K562 (cell line): ENCODE data around the gene ZMYM4. TPM values are rescaled to one million over a fixed set of nuclear protein-coding genes. Genes with fewer than 3 reads are reported as not detected.

Experiments
- ATAC-seq: fragments of 200-7000 bp; cut with Tn5 transposase; 3 replicates; pipeline ENCODE4 v1.9.1; 2020; ENCODE audit warnings: moderate library complexity
- BruUV-seq: library from RNA; stranded (reverse); fragments of 400-500 nt; replicated peaks from 2 replicates; lab custom pipeline; 2021; lab: Mats Ljungman, UMichigan
- CTCF ChIA-PET: fragments of 300-600 bp; formaldehyde crosslinking; extraction: SDS; loops from one replicate; lab custom pipeline; 2021; ENCODE audit warnings: low intra/inter-chr PET ratio; lab: Yijun Ruan, JAX
- POLR2A ChIA-PET: fragments of 300-600, 350-650 bp; sonication (Branson Sonifier 250); formaldehyde crosslinking; extraction: SDS; loops from one replicate; lab custom pipeline; 2021; ENCODE audit warnings: antibody characterized with exemption, inconsistent platforms; lab: Yijun Ruan, JAX
- DNase-seq, 4 experiments: peaks; one replicate each; pipeline versions ENCODE4 v3.0.0 to v3.0.0-alpha.2; 2011 to 2018; ENCODE audit warnings: low spot score in 3 of 4, mixed read lengths in 3 of 4; ENCODE audit errors: extremely low read depth in 1 of 4
- FAIRE-seq: peaks from 2 replicates; lab custom pipeline; 2011; peaks lifted over from hg19 to GRCh38; lab: Jason Lieb, UNC
- H2AFZ ChIP-seq: 2 replicates; pipeline ENCODE4 v1.6.0; 2011; ENCODE audit warnings: low read depth, low read length, control low read depth, inconsistent platforms
- H3K27ac ChIP-seq: fragments of 200-600 bp; 3 replicates; pipeline ENCODE4 v1.8.0; 2011; ENCODE audit warnings: low read depth, mild to moderate bottlenecking, control low read depth, inconsistent platforms, low read length, moderate library complexity, mixed read lengths; ENCODE audit errors: extremely low read depth
- H3K27me3 ChIP-seq, 2 experiments: fragments of 300-600 bp in 1 of 2; 2 replicates in 1 of 2; 3 replicates in 1 of 2; pipeline versions ENCODE4 v1.6.0 to v1.8.0; 2011; ENCODE audit warnings: inconsistent platforms in 2 of 2, low read length in 2 of 2, mild to moderate bottlenecking in 1 of 2, mixed read lengths in 1 of 2, moderate library complexity in 1 of 2; ENCODE audit not compliant: control insufficient read depth in 2 of 2, insufficient read depth in 2 of 2
- H3K36me3 ChIP-seq: fragments of 300-600 bp; 3 replicates; pipeline ENCODE4 v1.8.0; 2011; ENCODE audit warnings: mild to moderate bottlenecking, low read length, inconsistent platforms; ENCODE audit not compliant: control insufficient read depth, insufficient read depth
- H3K4me1 ChIP-seq, 2 experiments: fragments of 200-600 bp in 1 of 2; replicated peaks in 1 of 2; 2 replicates in 1 of 2; 3 replicates in 1 of 2; pipeline versions ENCODE4 v1.5.1 to v1.8.0; 2011; ENCODE audit warnings: inconsistent platforms in 2 of 2, low read length in 2 of 2, mild to moderate bottlenecking in 1 of 2, mixed read lengths in 1 of 2, moderate library complexity in 1 of 2; ENCODE audit not compliant: control insufficient read depth in 2 of 2, insufficient read depth in 2 of 2
- H3K4me2 ChIP-seq: 2 replicates; pipeline ENCODE4 v1.6.1; 2011; ENCODE audit warnings: low read length, control low read depth, inconsistent platforms, mixed read lengths; ENCODE audit not compliant: insufficient read depth
- H3K4me3 ChIP-seq: fragments of 200-600 bp; sonication (generic), shearing (Covaris generic); 2 replicates; pipeline ENCODE4 v1.5.1; 2016; ENCODE audit warnings: control low read depth, inconsistent platforms
- H3K79me2 ChIP-seq: fragments of 200-600 bp; 3 replicates; pipeline ENCODE4 v1.8.0; 2011; ENCODE audit warnings: low read length, inconsistent platforms; ENCODE audit not compliant: control insufficient read depth, insufficient read depth
- H3K9ac ChIP-seq, 2 experiments: 2 replicates each; pipeline versions ENCODE4 v1.6.0 to v1.6.1; 2011; ENCODE audit warnings: low read depth in 2 of 2, low read length in 2 of 2, control low read depth in 1 of 2, inconsistent platforms in 1 of 2, mild to moderate bottlenecking in 1 of 2, mixed read lengths in 1 of 2; ENCODE audit not compliant: insufficient read depth in 1 of 2
- H3K9me1 ChIP-seq: one replicate; pipeline ENCODE4 v1.6.0; 2011; ENCODE audit warnings: inconsistent platforms, mild to moderate bottlenecking, low read length, moderate library complexity; ENCODE audit not compliant: control insufficient read depth, insufficient read depth
- H3K9me3 ChIP-seq: replicated peaks from 2 replicates; pipeline ENCODE4 v1.5.1; 2011; ENCODE audit warnings: low read depth, low read length, inconsistent platforms; ENCODE audit not compliant: control insufficient read depth, insufficient read depth
- H4K20me1 ChIP-seq: replicated peaks from 2 replicates; pipeline ENCODE4 v1.6.1; 2011; ENCODE audit warnings: low read length, inconsistent platforms, mixed read lengths; ENCODE audit not compliant: control insufficient read depth, insufficient read depth
- FOXK2 ChIP-seq, 2 experiments: fragments of 450-650 bp; IDR thresholded peaks in 1 of 2; conservative IDR thresholded peaks in 1 of 2; 2 replicates each; pipeline ENCODE4 v1.6.1; 2016; ENCODE audit warnings: low read depth in 2 of 2, mild to moderate bottlenecking in 1 of 2
- GTF2B ChIP-seq: IDR thresholded peaks from 2 replicates; pipeline ENCODE4 v1.6.1; 2011; ENCODE audit not compliant: insufficient read length; ENCODE audit errors: extremely low read depth
- HDAC1 ChIP-seq, 2 experiments: fragments of 450-650 bp; IDR thresholded peaks; 2 replicates each; pipeline ENCODE4 v1.6.1; 2016 to 2017; ENCODE audit warnings: inconsistent platforms in 1 of 2, mild to moderate bottlenecking in 1 of 2, moderate library complexity in 1 of 2
- HOXB6 ChIP-seq: fragments of 250-450 bp; sonication (Bioruptor Pico); IDR thresholded peaks from 2 replicates; pipeline ENCODE4 v1.5.1; 2022; ENCODE audit warnings: mild to moderate bottlenecking, borderline replicate concordance
- ZNF140 ChIP-seq: fragments of 250-450 bp; sonication (Bioruptor Pico); IDR thresholded peaks from 2 replicates; pipeline ENCODE4 v1.8.0; 2021; ENCODE audit warnings: moderate library complexity, mild to moderate bottlenecking, inconsistent platforms
- ZNF143 ChIP-seq: sonication (generic); formaldehyde crosslinking; IDR thresholded peaks from 2 replicates; pipeline ENCODE4 v1.9.0; 2022; ENCODE audit warnings: mild to moderate bottlenecking, missing genetic modification reagents
- WGBS: fragments of 100-300 bp; shearing (Covaris generic); methylation state at CpG from one replicate; pipeline ENCODE4 v1.1.6; 2016; ENCODE audit warnings: low coverage, mixed read lengths; ENCODE audit not compliant: insufficient coverage; ENCODE audit errors: missing lambda C conversion rate; 5-methylcytosine and 5-hydroxymethylcytosine counted together
- in situ Hi-C: fragments of 300-500 bp; cut with MboI; formaldehyde crosslinking; loops from 4 replicates; pipeline ENCODE4 v1.15.0; 2018; ENCODE audit warnings: inconsistent platforms, mixed read lengths
- intact Hi-C: fragments of 100-400 bp; cut with micrococcal nuclease; formaldehyde crosslinking; loops from 2 replicates; pipeline ENCODE4 v1.14.2; 2022
- polyA plus RNA-seq, 8 experiments: library from polyadenylated mRNA; depleted of rRNA in 4 of 8; stranded (reverse) in 5 of 8; unstranded in 3 of 8; fragments of >200 nt; fragmentation: Nextera tagmentation in 2 of 8; fragmentation: Illumina TruSeq in 1 of 8; extraction: Ambion mirVana in 2 of 8; extraction: Trizol in 1 of 8; gene quantifications; 2 replicates each; pipeline versions ENCODE4 v1.2.1 to v1.2.3, GENCODE V29; 2011 to 2014; ENCODE audit warnings: inconsistent platforms in 1 of 8, missing spikeins in 1 of 8
- total RNA-seq, 7 experiments: library from RNA; depleted of rRNA in 6 of 7; stranded (reverse); fragments of >200 nt in 6 of 7; fragmentation: Illumina TruSeq in 2 of 7; extraction: Trizol in 2 of 7; gene quantifications; 2 replicates each; pipeline versions ENCODE4 v1.2.1 to v1.2.3, GENCODE V29; 2011 to 2021; ENCODE audit warnings: low replicate concordance in 1 of 7

The ZMYM4 gene
- total and polyA plus RNA-seq, 9 of the 15 experiments (the other 6 are each of a cell fraction or from before 2014, with no cell fraction given) = 15.2 to 77.2 (median 63.3) TPM

- H3K9me1 ChIP-seq = no peaks in the 10 kb centered on the region
- H3K9me3 ChIP-seq = 0 out of 2 replicates have a peak, but pooled peaks cover 3% of the 10 kb centered on the region
- ChIA-PET CTCF (no interaction called here), POLR2A (interaction anchor here (0.7 kb wide), 1 partner anchor 32 kb away, joined by 4 read pairs; no protein-coding TSS in a partner anchor)
- 89% methylated on average over 2 of the region's 2 CpGs for WGBS
- intact Hi-C loops = no loop called here
- H3K27ac ChIP-seq = no peak overlapping the region
- no peaks in the 10 kb centered on the region for H4K20me1 ChIP-seq
- in situ Hi-C loops = no loop called here
- H2AFZ ChIP-seq = no peak overlapping the region
- no peaks in the 10 kb centered on the region for H3K79me2 ChIP-seq
- TF ChIP-seq GTF2B (no peak), HDAC1 (IDR thresholded peaks at IDR 0.05) (no peak), HOXB6 (CRISPR knock-in tag) (no peak), ZNF143 (CRISPR knock-in tag) (no peak), FOXK2 (conservative IDR thresholded peaks at IDR 0.05 in 1 of 2, IDR thresholded peaks at IDR 0.05 in 1 of 2; ENCODE audit: low read depth in 2 of 2) (no peak), ZNF140 (no peak)
- peaks cover 44% of the 10 kb centered on the region for H3K36me3 ChIP-seq
- no peaks in the 10 kb centered on the region for H3K4me1 ChIP-seq
- H3K4me2 ChIP-seq = no peak overlapping the region
- no peak overlapping the region for H3K4me3 ChIP-seq
- FAIRE-seq (no peak), ATAC-seq (no peak), DNase-seq (no peak)
- no peaks in the 10 kb centered on the region for H3K27me3 ChIP-seq
- H3K9ac ChIP-seq = no peak overlapping the region
- BruUV-seq = no TSS peak
Observed at GRCh38 chr1:35463232-35463631, 194.7 kb downstream of the ZMYM4 start.
